Measurements from ENCODE around the gene TRAF2. TPM values are rescaled to one million over a fixed set of nuclear protein-coding genes. Genes with fewer than 3 reads are reported as not detected.

The TRAF2 gene
- total RNA-seq, 1 donor: 7.9 TPM

GRCh38 chr9:136958898-136959850, 72.9 kb downstream of the TRAF2 start:
- no peak for DNase-seq (ENCODE audit: low read depth)
- TF ChIP-seq CTCF (IDR thresholded peaks at IDR 0.05; ENCODE audit: insufficient read depth, low read length): no peak

GRCh38 chr9:136960212-136960937, 74.1 kb downstream of the TRAF2 start:
- no peak for DNase-seq (ENCODE audit: low read depth)
- no peak overlapping the region for H3K4me3 ChIP-seq (ENCODE audit: low read depth, low read length)
- TF ChIP-seq CTCF (IDR thresholded peaks at IDR 0.05; ENCODE audit: insufficient read depth, low read length): no peak

More at GRCh38 chr9:136958898-136959850, 72.9 kb downstream of the TRAF2 start:
- H3K4me3 ChIP-seq (ENCODE audit: low read depth, low read length): no peak overlapping the region

GRCh38 chr9:136960938-136961275, 74.6 kb downstream of the TRAF2 start:
- no peak for TF ChIP-seq CTCF (IDR thresholded peaks at IDR 0.05; ENCODE audit: insufficient read depth, low read length)
- H3K4me3 ChIP-seq (ENCODE audit: low read depth, low read length): no peak overlapping the region
- no peak for DNase-seq (ENCODE audit: low read depth)

GRCh38 chr9:136961279-136962065, 75.2 kb downstream of the TRAF2 start:
- H3K4me3 ChIP-seq (ENCODE audit: low read depth, low read length): no peak overlapping the region
- peak; percentile 52 for DNase-seq (ENCODE audit: low read depth)
- TF ChIP-seq CTCF (IDR thresholded peaks at IDR 0.05; ENCODE audit: insufficient read depth, low read length): no peak

- H3K4me3 ChIP-seq (ENCODE audit: low read depth, low read length): no peak overlapping the region
- TF ChIP-seq CTCF (IDR thresholded peaks at IDR 0.05; ENCODE audit: insufficient read depth, low read length): no peak
- DNase-seq (ENCODE audit: low read depth): no peak
Measured at GRCh38 chr9:136962163-136962562, 75.8 kb downstream of the TRAF2 start.

- H3K4me3 ChIP-seq (ENCODE audit: low read depth, low read length): no peak overlapping the region
- TF ChIP-seq CTCF (IDR thresholded peaks at IDR 0.05; ENCODE audit: insufficient read depth, low read length): no peak
- DNase-seq (ENCODE audit: low read depth): no peak
Measured at GRCh38 chr9:136962701-136963248, 76.5 kb downstream of the TRAF2 start.
